Hypothalamus (tissue), 51 donors: Measurements from ENCODE around the gene KIAA0513.

Experiments
- DNase-seq, 51 donors: peaks; one replicate each; lab custom pipeline; 2025; lab: John Stamatoyannopoulos, UW

KIAA0513 gene

DNA sequence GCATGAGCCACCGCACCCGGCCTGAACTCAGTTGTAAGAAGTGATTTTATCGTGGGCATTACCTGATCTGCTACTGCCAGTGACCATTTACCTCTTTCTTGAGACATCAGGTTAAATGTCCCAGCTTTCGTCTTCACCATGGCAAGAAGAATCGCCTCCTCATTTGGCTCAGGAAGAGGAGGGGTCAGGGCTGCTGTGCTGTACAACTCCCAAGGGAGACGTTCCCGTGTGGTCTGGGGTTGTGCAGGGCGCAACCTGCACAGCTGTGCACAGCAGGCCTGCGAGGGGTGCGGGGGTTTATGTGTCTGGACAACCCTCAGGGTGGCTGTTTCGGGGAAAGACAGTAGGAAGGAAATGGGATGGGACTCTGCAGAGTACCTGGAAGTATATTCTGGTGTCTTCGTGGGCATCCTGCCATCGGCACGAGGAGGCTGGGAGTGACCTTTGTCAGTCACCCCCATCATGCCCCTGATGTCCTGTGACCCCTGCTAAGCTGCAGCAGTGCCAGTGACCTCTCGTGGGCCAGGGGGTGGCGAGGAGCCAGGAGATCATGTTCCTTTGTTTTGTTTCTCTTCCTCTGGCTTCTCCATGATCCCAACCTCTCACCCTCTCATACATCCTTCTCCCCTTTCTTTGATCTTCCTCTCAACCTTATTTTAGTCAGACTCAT, 57.4 kb downstream of the KIAA0513 start:
- DNase-seq = no peak

DNA sequence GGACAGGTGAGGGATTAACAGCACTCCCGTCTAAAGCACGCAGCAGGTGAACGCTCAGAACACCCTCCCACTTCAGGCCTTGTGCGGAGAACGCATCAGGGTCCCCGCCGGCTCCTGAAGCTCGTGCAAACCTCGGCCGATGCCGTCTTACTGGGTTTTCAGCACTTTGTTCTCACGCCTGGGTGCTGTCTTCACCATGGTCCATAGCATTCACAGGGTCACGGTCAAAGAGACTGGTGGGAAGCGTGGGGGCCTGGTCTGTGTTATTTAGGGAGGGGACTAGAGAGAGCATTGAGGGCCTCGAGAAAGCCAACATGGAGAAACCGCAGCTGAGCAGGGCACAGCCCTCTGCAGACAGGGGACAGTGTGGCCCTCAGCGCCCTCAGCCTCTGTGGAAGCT, 58.1 kb downstream of the KIAA0513 start:
- no peak for DNase-seq

DNA sequence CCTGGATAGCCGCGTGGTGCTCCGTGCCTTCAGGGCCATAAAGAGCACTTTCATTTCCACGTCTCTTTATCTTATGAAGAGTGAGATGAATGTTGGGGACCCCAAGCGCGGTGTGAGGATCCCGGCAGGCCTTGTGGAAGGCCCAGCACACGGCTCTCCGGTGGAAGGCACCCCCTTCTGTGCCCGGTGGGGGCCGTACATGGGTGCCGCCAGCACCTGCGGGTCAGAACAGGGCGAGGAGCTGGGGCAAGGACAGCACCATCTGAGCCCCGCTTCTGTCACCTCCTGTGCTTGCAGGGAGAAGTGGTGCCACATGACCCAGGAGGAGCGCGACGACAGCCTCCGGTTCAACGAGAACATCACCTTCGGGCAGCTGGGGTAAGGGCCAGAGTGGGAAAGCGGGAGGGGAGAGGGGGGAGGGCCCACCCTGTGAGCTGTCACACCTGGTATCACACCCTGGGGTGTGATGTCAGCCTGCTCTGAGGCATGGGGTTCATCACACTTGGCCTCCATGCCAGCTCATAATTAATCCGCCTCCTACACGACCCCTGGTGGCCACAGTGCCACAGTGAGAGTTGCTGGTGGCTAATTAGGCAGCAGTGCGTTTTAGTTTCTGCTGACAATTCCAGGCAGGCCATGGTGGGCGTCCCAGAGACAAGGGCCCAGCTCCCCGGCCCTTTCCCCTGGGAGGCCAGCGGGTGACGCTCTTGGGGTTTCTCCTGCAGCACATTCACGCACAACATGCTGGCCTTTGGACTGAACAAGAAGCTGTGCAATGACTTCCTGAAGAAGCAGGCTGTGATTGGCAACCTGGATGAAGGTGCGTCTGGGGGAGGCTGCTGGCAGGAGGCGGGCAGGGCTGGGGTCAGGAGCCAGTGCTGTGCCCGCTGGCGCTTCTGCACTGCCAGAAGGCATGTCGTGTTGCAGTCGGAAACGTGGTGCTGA, 59.0 kb downstream of the KIAA0513 start:
- DNase-seq = peak in 23 of 51 donors; percentile 10 to 64 (median 31)

DNA sequence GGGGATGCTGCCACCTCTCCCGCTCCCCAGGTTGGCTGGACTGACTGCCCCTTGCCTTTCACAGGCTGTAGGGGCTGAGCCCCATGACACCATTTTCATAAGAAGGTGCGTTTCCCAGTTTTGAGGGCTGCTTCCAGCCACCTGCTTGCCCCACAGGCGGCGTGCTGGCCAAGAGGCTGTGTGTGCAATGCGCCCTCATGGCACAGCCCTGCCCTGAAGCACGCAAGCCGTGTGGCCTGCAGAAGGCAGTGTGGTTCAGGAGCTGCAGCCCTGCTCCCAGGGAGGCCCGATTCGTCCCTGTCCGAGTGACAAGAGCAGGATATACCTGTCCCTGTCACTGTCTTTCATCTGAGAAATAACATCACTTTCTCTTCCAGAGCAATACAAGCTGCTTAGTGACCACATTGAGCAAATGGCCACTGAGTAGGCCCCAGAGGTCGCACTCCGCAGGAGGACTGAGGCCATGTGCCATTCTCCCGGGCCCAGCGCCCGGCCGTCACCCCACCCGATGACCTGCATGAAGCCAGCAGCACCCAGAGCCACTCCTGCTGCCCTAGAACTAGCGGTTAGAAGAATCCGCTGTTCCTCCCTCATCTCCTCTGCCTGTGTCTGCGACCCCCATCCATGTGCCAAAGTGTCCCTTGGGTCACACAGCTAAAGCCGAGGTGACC, 60.4 kb downstream of the KIAA0513 start:
- no peak for DNase-seq

DNA sequence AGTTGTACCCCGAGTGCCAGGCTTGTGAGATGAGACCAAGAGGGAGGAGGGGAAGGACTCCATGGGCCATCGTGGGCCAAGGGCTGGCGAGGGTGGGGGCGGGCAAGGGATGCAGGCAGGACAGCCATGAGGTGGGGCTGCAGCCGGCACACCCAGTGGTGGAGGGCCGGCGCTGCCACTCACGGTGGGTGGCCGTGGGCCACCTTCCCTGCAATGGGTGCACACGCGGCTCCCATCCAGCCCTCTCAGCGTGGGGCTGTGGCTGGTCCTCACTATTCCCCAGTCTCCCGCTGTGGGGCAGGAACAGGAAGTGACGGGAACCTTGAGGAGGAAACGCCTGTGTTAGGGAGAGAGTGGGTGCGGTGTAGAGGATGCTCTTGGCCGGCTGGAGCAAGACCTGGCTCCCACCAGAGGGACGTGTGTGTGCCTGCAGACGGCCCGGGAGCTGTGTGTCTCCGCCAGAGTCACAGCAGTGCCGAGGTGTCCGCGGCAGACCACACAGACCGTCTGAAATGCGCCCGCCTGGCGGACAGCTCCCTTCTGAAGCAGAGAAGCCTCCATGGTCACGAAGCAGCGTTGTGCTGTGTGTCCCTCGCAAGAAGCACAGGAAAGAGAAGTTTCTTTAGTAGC, 61.1 kb downstream of the KIAA0513 start:
- no peak for DNase-seq

DNA sequence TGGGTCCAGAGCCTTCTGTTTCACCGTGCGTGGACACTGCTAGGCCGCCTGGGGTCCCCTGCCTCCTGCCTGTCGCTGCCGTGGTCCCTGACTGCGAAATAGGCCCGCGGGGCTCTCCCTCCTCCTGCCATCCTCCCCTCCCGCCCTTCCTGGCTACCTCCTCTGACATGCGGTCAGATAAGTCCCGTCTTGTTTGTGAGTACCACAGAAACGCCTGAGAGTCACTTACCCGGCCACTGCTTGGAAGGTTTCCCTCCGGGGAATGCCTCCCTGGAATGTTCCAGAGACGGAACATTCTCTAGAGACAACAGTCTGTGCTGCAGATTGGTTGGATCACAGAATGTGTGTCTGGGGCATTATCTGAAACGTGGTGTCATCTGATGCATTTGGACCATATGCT, 61.9 kb downstream of the KIAA0513 start:
- no peak for DNase-seq

DNA sequence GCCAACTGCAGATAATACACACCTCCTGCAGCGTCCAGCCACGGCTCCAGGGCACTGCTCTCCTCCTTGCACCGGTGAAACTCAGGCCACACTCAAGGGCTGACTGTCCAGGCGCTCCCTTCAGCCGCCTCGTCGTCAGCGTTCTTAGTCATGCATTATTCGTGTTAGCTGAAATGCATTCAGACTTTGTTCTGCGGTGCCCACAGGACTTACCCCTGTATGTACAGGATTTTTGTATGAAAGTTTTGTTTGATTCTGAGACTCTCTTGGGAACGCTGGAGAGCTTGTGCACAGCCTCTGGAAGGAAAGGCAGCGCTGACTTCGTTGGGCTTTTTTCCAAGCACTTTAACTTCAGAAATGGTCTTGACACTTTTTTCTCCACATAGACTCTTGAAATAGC, 62.6 kb downstream of the KIAA0513 start:
- DNase-seq = no peak

DNA sequence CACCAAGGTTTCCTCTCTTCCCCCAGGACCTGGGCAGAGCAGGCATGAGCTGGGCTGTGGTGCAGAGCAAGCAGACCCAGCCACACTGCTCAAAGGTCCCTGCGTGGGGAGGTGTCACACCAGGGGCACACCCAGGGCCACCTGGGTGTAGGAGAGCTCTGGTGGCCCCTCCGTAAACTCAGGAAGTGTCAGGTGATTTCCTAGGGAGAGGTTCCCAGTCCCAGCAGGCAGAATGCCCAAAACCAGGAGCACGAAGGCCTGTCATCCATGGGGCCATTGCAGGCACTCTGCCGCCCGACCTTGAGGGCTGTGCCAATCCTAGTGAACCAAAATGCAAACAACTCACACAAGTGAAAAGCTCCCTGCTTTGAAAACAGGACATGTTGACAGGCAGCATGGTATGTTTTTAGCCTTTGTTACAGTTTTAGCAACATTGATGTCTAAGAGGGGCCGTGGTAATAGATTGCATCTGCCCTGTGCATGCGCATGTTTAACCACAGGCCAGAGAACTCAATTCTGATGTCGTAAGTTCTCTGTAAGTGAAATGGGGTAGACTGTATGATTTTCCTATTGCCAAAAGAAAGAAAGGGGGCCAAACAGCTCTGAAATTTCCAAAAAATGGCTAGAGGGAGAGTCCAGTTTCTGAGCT, 63.4 kb downstream of the KIAA0513 start:
- DNase-seq = peak in 1 of 51 donors; percentile 7

DNA sequence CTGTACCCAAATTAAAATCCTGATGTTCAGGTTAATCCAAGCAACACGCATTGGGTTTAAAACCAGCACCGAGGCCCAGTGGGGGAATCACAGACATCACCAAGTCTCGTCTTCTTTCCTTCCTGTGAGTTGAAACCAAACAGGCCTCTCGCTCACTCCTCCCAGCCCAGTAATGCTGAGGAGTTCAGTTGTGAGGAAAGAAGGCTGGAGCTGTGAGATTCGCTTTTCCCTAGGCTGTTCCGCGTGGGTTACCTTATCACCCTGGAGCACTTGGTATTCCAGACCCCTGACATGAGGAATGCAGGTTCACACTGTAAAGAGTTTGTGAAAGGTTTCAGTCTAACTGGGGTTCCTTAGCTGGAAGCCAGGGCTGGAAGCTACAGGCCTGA, 63.9 kb downstream of the KIAA0513 start:
- DNase-seq = no peak

DNA sequence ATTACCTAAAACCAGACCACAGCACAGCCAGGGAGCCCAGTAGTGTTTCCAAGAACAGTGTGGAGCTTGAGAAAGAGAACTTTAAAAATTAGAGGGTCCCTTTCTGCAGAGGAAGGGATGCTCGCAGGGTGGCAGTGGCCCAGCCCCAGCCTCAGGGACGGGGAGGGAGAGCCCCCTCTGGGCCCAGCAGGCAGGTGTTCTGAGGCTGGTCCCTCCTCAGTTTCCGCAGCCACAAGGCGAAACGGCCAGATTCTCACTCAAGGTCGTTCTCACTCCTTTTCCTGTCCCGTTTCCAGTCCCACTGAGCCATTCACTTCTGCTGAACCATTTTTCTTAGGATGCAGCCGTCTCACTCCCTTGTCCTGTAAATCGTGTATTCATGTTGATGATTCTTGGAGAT, 64.7 kb downstream of the KIAA0513 start:
- no peak for DNase-seq

DNA sequence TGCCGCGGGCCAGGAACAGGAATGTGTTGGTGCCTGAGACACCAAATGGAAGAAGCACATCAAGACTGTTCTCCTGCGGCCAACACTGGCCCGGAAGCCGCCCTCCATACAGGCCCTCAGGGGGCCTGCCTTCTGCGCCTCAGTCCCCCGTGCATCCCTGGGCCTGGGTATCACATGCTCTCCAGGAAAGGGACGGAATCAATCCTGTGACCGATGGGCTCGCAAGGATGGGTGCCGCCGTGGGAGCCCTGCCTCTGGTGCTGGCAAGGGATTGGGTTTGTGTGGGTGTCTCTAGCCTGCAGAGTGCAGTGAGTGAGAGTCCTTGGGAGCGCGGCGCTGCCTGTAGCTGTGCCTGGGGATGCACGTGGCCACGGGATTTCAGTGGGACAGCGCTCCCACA, 65.3 kb downstream of the KIAA0513 start:
- peak in 1 of 51 donors; percentile 39 for DNase-seq

DNA sequence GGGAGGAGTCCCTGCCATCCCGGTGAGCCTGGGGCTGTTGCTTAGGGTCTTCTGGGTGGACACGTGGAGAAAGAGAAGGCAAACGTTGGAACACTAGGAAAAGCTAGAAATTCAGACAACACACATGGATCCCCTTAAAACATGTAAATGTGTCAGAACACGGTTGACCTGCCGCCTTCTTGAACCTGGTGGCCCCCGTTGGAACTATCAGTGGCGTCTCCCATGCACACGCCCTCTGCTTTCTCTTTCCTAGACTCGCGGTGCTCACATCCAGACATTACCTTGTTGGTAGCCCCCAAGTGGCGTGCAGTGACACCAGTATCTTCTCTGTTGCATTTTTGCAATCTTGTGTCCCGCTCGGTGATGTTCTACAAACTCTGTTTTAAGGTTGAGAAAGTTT, 66.1 kb downstream of the KIAA0513 start:
- DNase-seq = no peak

DNA sequence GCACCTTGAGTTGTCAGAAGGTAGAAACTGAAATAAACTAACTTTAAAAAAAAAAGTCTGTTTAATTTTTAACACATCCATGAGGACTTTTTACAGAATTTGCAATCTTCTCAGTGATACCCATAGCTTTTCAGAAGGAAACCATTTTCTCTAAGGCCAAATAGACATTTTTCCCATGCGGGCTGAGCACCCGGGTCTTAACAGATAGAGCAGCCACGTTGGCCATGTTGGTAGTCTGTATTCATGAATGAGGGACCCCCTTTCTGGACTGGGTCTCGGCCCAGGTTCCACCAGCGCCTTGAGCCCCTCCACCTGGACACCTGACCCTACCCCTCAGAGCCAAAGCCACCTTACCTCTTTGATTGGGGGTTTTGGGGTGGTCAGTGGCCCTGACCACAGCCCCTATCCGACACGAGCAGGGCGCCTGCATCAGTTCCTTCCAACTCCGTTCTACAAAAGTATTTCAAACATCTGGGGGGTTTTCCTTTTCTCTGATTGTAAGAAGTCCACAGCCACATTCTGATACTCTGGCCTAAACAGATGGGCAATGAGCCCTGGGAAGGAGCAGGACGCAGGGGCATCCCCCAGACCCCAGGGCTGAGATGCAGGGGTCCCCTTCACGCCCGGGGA, 66.7 kb downstream of the KIAA0513 start:
- no peak for DNase-seq

DNA sequence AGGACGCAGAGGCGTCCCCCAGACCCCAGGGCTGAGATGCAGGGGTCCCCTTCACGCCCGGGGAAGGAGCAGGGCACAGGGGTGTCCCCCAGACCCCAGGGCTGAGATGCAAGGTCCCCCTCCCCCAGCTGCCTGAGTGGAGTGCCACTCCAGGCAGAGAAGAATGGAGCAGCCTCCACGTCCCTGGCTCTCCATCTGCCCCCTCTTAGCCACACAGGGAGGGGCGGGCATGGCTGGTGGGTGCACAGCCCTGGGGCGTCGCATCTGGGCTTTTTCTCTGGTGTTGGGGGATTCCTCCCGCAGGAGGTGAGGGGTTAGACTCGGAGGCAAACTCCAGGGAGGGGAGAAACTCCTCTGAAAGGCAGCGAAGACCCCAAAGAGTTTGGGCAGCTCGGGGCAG, 67.2 kb downstream of the KIAA0513 start:
- no peak for DNase-seq

DNA sequence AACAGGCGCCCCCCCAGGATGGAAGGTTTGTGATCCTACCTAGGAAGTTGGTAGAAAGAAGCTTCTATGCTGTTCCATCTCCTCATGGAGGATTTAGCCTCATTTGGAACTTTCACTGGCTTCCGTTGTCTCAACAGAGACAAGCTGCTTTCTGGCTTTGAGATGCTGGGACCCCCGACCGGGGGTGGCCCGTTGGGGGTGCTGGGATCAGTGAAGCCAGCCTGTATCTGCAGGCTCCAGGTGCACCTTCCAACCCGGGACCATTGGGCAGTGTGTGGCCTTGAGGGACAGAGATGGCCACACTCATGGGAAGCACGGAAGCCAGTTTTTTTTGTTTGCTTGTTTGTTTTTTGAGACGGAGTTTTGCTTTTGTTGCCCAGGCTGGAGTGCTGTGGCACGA, 69.3 kb downstream of the KIAA0513 start:
- DNase-seq = no peak

DNA sequence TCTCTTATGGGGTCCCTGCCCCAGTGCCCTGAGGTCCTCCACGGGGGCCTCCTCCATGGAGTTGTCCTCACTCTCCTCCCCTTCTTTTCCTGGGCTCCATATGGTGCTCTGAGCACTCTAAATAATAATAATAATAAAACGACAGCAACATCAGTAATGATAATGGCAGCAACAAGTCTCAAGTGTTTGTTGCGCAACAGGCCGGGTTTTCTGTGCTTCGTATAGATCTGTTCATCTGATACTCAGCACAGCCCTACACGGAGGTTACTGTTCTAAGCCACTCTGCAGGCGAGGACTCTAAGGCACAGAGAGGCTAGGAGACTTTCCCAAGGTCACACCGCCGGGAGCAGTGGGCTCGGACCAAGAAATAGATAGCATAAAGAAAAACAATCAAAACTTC, 71.0 kb downstream of the KIAA0513 start:
- DNase-seq = no peak

DNA sequence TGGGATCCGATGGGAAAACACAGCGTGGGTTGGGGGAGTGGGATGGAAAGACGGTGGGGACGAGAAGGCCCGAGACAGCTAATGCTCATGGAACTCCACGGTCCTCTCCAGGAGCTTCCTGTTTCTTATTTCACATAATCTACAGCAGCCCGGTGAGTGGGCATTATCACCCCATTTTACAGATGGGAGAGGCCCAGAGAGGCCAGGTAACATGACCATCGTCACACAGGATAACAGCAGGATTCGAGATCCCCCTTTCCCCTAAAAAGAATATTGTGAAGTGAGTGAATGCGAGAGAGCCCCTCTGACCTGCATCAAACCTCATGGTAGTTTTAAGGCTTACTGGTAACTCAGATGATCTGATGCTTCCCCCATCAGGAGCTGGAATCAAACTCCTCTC, 72.7 kb downstream of the KIAA0513 start:
- no peak for DNase-seq

DNA sequence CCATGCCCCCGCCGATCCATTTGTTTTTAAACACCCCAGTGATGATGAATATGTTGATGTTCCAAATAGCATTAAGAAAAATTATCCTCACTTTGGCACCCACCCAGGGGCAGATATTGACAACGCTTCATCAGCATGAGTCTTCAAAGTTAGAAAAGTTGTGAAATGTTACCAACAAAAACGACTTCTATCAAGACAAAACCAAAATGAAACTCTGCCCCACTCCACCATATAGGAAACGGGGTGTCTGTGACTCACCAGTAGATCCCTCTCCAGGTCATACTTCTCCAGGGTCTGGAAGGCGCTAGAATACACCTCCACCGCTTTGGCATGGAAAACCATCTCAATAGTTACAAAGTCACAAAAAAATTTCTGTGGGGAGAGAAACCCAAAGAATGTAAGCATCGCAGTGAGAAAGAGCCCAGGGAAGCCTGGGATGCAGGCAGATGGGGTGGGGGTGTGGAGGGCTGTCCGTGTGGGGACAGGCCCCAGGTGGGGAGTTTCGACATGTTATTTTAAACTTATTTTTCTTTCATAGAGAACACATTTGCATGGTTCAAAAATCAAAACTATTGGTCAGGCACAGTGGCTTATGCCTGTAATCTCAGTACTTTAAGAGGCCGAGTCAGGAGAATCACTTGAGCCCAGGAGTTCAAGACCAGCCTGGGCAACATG, 74.5 kb downstream of the KIAA0513 start:
- DNase-seq = no peak
